GM20431 (cell line): ENCODE results near the gene APLP2.
"Not testable (repeated sequence)": the region's sequence is repeated elsewhere in the genome, so short reads cannot be mapped to it uniquely, and the experiment has no call there.

Experiments used
- in situ Hi-C: fragments of 300-500 bp; cut with MseI, MboI; formaldehyde crosslinking; loops from one replicate; pipeline ENCODE4 v1.15.0; 2020; ENCODE audit warnings: low sequenced_read_pairs; ENCODE audit not compliant: unreplicated experiment

APLP2 gene

DNA sequence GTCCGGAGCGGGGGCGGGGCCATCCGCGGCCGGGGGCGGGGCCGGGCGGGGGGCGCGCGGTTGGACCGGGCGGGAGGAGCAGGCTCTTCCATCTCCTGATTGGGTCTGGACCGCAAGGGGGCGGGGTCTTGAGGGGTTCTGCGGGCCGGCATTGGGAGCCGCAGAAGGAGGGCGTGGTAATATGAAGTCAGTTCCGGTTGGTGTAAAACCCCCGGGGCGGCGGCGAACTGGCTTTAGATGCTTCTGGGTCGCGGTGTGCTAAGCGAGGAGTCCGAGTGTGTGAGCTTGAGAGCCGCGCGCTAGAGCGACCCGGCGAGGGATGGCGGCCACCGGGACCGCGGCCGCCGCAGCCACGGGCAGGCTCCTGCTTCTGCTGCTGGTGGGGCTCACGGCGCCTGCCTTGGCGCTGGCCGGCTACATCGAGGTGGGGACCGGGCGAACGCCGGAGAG lies at the start of gene APLP2:
TSS of gene APLP2 (plus strand) at position 236 of the 450 bp plus-strand sequence. CDS start at position 320, 84 bp downstream.
- in situ Hi-C loops, result no loop called here

DNA sequence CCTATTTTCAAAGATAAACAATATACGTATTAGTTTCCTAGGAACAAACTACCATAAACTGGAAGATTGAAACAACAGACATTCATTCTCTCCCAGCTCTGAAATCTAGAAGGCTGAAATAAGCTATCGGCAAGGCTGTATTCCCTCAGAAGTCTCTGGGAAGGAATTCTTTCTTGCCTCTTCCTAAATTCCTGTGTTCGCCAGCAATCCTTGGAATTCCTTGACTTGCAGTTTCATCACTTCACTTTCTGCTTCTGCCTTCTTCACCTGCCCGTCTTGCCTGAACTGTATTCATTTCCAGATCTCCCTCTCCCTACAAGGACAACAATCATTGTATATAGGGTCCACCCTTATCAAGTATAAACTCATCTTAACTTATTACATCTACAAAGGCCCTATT lies 49.4 kb upstream of the APLP2 start:
- in situ Hi-C loops, result no loop called here

DNA sequence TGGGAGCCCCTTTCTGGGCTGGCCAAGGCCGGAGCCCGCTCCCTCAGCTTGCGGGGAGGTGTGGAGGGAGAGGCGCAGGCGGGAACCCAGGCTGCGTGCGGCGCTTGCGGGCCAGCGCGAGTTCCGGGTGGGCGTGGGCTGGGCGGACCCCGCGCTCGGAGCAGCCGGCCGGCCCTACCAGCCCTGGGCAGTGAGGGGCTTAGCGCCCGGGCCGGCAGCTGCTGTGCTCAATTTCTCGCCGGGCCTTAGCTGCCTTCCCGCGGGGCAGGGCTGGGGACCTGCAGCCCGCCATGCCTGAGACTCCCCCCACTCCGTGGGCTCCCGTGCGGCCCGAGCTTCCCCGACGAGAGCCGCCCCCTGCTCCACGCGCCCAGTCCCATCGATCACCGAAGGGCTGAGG lies 48.1 kb upstream of the APLP2 start:
- in situ Hi-C loops, result not testable (repeated sequence)

DNA sequence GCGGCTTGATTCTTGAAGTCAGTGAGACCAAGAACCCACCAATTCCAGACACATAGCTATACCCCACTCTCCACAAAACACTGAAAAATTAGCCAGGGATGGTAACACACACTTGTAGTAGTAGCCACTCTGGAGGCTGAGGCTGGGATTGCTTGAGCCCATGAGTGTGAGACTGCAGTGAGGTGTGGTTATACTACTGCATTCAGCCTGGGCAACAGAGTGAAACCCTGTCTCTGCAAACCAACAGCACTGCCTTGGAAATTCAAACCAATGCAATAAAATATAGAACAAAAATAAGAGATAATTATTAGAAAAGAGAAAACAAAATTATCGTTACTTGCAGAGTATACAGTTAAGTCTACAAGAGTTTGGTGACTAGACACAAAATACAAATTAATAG lies 46.9 kb upstream of the APLP2 start:
- in situ Hi-C loops, result no loop called here

DNA sequence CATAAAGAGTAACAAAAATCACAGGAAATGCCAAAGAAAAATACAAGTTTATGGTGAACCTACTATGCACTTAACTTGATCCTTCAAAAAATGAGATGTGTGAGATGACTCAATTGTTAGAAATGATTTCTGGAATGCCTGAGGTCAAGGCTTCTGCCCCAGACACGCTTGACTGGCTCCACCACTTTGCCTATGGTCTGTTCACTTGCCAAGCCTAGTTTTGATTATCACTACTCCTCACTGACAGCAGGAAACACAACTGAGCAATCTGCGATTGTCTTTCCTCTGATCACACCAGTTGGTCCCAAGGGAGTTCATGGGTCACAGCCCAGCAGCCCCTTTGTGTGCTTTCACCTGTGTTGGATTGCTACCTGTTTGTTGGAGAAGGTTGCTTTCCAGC lies 46.5 kb upstream of the APLP2 start:
- in situ Hi-C loops, result no loop called here

DNA sequence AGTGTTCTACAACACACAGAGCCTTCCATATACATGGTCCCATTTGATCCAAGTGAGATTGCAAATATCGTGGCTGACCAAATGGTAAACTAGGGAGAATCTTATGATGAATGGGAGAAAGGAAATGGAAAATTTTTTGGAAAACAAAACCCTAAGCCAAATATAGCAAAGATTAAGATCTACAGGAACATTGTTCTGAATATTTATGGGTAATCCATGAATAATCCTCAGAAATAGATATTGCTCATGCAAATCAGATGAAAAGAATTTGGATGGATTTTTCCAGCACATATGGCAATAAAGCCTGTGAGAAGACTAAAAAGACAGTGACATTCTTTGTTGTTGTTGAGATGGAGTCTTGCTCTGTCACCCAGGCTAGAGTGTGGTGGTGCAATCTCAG lies 45.3 kb upstream of the APLP2 start:
- in situ Hi-C loops, result no loop called here

DNA sequence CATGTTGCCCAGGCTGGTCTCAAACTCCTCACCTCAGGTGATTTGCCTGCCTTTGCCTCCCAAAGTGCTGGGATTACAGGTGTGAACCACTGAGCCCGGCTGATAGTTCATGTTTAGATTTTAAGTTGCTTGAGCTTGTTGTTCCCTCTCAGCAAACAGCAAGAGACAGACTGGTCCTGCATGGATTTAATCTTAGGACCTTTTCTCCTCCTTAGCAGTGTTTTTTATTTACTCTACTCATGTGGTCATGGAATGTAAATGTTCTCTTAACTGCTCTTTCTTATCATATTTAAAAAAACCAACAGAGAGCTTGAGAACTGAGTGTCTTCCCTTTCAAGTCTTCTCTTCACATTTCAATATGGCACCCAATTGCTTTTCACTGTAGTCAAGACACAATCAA lies 44.3 kb upstream of the APLP2 start:
- in situ Hi-C loops, result no loop called here

DNA sequence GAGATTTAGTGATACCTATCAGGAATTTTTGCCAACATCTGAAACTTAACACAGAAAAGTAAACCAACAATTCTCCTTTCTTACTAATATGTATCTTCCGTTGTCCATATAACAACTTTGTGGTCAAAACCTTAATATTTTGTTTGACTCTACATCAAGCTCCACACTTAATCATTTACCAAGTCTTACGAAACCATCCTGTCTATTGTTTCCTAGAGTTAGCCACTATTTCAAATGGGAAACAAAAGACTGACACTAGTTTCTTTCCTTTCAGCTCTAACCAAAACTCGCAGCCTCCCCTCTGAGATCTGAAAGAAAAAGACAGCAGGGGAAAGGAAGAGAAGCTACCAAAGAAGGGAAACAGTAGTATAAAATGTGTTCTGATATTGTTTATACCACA lies 40.6 kb upstream of the APLP2 start:
- in situ Hi-C loops, result no loop called here

DNA sequence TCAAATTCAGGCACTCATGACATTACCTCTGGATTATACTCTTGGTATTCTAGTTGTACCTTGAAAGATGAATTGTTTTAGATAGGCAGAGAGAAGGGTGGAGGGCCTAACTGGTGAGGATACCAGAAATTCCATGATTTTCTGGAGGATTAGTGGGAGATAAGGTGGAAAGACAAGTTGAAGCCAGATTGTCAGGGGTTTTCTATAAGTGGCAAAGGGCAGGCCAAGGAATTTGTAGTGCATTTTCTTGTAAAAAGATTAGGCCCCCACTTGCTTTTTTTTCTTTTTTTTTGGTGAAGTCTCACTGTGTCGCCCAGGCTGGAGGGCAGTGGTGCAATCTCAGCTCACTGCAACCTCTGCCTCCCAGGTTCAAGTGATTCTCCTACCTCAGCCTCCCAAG lies 38.6 kb upstream of the APLP2 start:
- in situ Hi-C loops, result no loop called here

DNA sequence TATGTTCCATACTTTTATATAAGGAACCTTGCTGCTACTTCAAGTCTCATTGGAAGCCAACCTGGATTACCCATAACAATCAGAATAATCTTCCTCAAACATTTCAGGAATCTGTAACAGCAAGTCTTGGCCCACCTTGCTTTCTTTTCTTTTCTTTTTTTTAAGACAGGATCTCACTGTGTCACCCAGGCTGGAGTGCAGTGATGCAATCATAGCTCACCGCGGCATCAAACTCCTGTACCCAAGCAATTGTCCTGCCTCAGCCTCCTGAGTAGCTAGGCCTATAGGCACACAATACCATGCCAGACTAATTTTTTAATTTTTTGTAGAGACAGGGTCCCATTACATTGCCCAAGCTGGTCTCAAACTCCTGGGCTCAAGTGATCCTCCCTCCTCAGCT lies 37.7 kb upstream of the APLP2 start:
- in situ Hi-C loops, result no loop called here

DNA sequence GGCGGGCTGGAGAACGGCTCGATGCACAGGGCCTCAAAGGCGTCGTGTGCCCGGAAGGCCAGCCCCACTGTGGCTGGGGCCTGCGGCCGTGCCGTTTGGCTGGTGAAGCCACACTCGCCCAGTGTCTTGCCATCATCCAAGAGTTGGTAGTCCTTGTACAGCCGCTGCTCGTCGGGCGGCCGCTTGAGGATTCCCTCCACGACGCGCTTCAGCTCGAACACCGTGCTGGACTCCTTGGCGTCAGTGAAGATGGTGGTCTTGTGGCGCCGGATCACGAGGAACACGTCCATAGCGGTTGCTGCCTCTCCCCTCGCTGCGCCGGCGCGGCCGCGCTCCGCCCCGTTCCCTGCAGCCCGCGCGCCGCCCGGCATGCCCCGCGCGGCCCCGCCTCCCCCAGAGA lies 36.8 kb upstream of the APLP2 start:
- in situ Hi-C loops, result no loop called here

DNA sequence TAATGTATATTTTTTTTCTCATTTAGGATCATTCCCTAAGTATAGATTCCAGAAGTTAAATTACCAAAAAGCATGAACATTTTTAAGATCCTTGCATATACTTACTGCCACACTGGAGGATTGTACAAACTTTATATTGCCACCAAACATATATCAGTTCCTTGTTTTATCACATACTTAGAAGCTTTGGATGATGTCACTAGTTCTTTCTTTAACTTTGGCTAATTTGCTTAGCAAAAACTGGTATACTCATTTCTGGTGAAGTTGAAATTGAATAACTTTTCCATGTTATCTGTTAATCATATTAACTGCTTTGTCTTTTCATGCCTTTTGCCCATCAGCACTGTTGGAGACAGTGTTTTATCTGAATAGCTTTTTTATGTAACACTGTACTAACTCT lies 35.5 kb upstream of the APLP2 start:
- in situ Hi-C loops, result no loop called here

DNA sequence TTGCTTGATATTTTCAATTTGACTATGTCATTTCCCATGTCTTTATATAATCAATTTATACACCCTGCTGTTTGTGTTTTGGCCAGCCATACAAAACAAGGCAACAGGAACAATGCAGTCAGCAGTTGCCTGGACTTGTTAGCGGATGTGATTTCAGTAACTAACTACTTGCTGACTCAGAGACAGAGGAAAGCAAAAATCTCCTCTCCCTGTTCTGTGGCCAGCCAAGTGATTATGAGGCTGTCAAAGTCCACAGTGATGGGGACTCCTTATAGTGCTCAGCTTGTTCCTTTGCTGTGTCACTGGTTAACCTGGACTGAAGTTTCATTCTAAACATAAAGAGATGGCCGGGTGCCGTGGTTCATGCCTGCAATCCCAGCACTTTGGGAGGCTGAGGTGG lies 32.6 kb upstream of the APLP2 start:
- in situ Hi-C loops, result no loop called here

DNA sequence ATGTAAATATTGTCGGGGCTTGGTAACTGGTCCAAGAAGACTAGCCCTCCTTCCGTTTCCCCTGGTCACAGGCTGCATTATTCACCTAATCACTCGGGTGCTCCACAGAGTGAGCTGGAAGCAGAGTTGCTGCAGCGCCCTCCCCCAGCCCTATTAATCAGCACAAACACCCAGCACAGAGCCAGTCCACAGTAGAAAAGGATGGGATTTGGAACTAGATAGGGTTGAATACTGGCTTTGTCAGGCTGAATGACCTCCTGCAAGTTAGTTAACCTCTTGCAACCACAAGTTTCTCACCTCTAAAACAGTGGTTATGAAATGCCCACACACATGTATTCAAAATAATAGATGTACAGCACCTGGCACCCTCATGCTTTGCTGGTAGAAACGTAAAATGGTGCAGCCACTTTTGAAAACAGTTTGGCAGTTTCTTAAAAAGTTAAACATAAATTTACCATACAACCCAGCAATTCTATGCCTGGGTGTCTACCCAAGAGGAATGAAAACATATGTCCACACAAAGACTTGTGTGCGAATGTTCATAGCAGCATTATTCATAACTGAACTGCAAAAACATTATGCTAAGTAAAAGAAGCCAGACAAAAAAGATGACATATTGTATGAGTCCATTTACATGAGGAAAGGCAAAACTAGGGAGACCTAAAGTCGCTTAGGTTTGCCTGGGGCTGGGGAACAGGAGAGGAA lies 31.7 kb upstream of the APLP2 start:
- in situ Hi-C loops, result no loop called here

DNA sequence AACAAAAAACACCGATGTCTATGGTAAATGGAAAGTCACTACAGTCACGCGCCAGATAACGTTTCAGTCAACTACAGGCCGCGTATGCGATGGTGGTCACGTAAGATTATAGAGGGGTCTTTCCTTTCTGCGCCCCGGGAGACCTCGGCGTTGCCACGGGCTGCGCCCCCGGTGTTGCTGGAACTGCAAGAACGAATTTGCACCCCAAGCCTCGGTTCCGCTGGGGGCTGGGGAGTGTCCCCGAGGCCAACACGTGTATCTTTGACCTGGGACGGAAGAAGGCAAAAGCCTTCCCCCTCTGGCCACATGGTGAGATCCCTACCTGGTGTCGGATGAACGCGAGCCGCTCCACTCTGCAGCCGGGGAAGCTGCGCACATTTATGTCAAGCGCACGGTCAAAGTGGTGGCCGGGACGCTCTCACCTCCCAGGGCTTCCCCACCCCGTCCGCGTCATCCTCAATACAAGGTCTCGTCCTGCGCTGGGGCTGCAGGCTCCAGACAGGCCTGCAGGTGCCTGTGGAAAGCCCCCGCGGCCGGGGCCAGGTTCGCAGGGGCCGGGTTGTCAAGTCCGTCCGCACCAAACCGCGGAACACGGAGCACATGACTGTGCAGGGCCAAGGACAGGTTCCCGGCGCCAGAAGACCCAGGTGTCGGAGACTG lies 29.3 kb upstream of the APLP2 start:
- in situ Hi-C loops, result no loop called here

DNA sequence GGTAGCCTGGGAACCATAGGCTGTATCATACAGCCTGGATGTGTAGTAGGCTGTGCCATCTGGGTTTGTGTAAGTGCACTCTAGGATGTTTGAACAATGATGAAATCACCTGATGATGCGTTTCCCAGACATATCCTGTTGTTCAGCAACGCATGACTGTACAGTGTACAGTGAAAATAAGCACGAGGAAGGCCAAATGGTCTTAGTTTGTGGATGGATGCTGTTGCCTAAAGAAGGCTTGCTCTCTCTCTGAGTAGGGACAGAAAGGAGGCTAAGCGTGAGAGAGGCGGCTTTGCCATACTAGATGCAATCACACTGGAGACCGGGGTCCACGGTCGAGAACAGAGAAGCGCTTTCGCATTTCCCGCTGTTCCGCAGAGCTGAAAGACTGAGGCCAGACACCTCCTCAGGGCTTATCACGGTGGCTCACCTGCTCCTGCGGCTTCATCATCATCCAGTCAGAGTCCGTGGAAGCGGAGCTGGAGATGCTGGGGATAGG lies 27.6 kb upstream of the APLP2 start:
- in situ Hi-C loops, result no loop called here

DNA sequence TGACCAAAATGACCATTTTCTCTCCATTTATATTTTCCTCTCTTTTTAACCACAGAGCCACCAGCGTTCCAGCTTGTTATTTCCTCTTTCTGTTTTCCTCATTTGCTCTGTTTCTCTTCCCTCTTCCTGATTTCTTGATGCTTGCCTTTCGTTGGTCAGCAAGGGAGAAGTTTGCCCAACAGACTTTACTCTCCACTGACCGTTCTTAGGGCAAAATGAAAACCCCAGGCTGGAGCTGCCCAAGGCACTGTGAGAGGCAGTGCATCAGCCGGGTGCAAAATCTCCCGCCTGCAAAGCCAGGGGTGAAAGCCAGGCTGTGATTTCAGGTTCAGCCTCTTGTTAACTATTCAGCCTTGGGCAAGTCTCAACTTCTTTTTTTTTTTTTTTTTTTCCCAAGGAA lies 26.1 kb upstream of the APLP2 start:
- in situ Hi-C loops, result no loop called here

DNA sequence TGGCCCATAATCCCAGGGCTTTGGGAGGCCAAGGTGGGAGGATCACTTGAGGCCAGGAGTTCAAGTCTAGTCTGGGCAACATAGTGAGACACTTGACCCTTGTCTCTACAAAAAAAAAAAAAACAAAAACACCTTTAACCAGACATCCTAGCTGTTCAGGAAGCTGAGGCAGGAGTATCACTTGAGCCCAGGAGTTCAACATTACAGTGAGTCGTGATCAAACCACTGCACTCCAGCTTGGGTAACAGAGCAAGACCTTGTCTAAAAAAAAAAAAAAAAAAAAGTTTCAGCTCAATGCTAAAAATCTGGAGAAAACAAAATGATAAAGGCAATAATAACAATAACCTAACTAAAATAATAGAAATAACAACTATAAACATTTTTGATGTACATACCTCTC lies 22.6 kb upstream of the APLP2 start:
- in situ Hi-C loops, result no loop called here

DNA sequence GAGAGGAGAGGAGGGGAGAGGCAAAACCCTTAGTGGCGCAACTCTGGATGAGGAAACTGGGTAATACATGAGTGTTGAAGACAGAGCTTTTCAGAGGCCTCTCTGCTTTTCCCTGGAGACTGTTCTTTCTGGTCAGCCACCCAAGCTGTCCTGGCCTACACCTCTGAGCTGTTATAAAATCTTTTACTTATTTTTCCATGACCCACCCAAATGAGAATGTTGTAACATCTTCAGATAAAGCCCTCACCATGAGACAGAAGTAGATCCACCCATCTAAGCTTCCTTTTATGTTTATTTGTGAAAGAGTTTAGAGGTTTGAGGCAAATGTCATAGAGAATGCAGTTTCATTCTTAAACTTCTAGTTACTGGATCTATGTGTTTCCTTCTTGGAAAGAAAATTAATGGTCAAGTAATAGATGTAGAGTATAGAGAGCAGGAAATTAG lies 20.3 kb upstream of the APLP2 start:
- in situ Hi-C loops, result no loop called here

DNA sequence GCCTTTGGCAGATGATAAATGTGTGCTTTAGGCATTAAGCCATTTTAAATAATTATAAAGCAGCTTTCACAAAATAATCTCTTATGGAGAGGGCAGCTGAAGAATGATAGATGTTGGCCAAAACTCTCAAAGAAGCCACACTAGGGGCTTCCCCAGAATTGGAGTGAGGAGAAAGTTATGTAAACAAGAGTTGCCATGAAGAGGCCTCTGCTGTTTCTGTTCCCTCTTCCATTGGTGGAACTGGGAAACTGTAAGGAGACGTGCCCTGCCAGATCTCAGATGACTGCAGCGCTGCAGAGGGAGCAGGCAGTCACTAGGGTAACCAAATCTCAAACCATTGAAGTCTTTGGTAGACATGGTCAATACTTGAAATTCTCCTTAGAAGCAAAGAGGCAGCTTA lies 19.4 kb upstream of the APLP2 start:
- in situ Hi-C loops, result no loop called here

DNA sequence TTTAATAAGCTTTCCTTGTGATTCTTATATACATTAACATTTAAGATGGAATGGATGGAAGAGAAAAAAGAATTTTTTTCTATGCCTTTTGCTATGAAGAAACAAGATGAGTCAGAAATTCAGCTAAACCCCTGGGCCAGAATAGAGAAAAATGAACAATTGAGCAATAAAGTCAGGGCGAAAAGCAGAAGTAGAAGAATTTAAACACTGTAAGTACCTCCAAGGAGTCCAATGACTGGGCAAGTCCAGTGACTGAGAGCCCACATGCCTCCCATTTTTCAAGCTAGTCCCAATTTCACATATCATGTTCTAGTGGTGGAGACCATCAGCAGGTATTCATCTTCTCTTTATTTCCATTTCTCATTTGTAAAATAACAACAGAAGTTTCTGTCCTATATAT lies 18.6 kb upstream of the APLP2 start:
- in situ Hi-C loops, result no loop called here

DNA sequence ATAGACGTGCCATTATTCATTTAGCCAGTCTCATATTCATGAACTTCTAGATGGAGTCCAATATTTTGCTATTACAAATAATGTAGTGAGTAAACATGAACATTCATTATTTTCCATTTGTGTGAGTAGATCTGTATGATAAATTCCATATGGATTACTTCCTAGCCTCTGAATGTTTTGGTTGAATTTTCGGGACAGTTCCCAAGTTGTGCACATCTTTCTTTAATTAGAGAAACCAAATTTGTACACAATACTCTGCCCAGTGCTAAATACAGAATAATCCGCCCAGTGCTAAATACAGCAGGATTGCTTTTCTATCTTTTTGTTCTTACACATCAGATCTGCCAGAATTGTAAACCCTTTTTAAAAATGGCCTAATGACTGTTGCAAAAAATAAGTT lies 17.1 kb upstream of the APLP2 start:
- in situ Hi-C loops, result no loop called here
